Suprapubic skin (tissue), 4 donors: ENCODE results near the gene PRDX5. TPM values are rescaled to one million over a fixed set of nuclear protein-coding genes. Genes with fewer than 3 reads are reported as not detected.
"Not testable (repeated sequence)": the region's sequence is repeated elsewhere in the genome, so short reads cannot be mapped to it uniquely, and the experiment has no call there.

Experiments
- DNase-seq, 2 donors: peaks; one replicate each; pipeline ENCODE4 v3.0.0-alpha.2; 2019; ENCODE audit warnings: low spot score in 2 of 2
- H3K27ac ChIP-seq: fragments of 200-600 bp; sonication (generic); one replicate; pipeline ENCODE4 v1.5.1; 2019
- H3K27me3 ChIP-seq: fragments of 200-600 bp; sonication (generic); one replicate; pipeline ENCODE4 v1.5.1; 2019
- H3K36me3 ChIP-seq: fragments of 200-600 bp; sonication (generic); one replicate; pipeline ENCODE4 v1.5.1; 2019
- H3K4me1 ChIP-seq: fragments of 200-600 bp; sonication (generic); one replicate; pipeline ENCODE4 v1.5.1; 2019
- H3K4me3 ChIP-seq: fragments of 200-600 bp; sonication (generic); one replicate; pipeline ENCODE4 v1.5.1; 2019; ENCODE audit warnings: mild to moderate bottlenecking
- H3K9me3 ChIP-seq: fragments of 200-600 bp; sonication (generic); one replicate; pipeline ENCODE4 v1.5.1; 2019
- EP300 ChIP-seq: sonication (generic); formaldehyde crosslinking; IDR thresholded peaks from one replicate; pipeline ENCODE4 v1.6.1; 2017; ENCODE audit warnings: antibody characterized with exemption
- POLR2A ChIP-seq, 2 donors: fragments of 450-650 bp; IDR thresholded peaks; one replicate each; pipeline ENCODE4 v1.6.1; 2017; ENCODE audit warnings: antibody characterized with exemption in 2 of 2, mild to moderate bottlenecking in 2 of 2, moderate library complexity in 2 of 2
- POLR2AphosphoS5 ChIP-seq, 3 donors: sonication (generic); formaldehyde crosslinking; IDR thresholded peaks; one replicate each; pipeline ENCODE4 v1.6.1; 2017; ENCODE audit warnings: antibody characterized with exemption in 3 of 3
- WGBS: methylation state at CpG from one replicate; pipeline ENCODE4 v1.1.5; 2018; 5-methylcytosine and 5-hydroxymethylcytosine counted together
- total RNA-seq, 4 donors: library from RNA; depleted of rRNA; stranded (reverse); fragments of >200 nt; gene quantifications; one replicate each; pipeline ENCODE4 v1.1.0, GENCODE V29; 2016
- TF ChIP-seq, protein P1 (sequence below), 2 donors: fragments of 200-600 bp in 1 of 2; fragments of 450-650 bp in 1 of 2; sonication (generic) in 1 of 2; IDR thresholded peaks; one replicate each; pipeline ENCODE4 v1.5.1; 2016 to 2019; ENCODE audit warnings: antibody characterized with exemption in 2 of 2, mild to moderate bottlenecking in 1 of 2, moderate library complexity in 1 of 2

Gene PRDX5
- total RNA-seq, 4 donors from 2014 or later: 130 to 227 (median 187) TPM

DNA sequence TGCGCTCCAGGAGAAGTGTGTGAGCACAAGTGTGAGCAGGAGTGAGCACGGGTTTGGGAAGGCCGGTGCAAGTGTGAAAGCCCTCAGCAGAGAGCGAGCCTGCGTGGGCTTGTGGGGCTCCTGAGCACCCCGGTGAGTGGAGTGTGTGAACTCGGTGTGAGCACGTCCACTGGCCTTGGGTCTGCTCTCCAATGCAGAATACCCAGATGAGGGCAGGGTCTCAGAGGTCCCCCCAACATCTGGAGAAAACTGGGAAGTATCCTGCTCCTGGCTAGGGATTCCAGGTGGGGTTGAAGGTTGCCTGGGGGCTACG lies 11.4 kb upstream of the PRDX5 start:
- Histone ChIP-seq H3K9me3 (no peaks in the 10 kb centered on the region), H3K27ac (peak overlapping the region; percentile 96), H3K36me3 (no peaks in the 10 kb centered on the region), H3K27me3 (no peaks in the 10 kb centered on the region), H3K4me3 (peak overlapping the region; percentile 84), H3K4me1 (peaks cover 39% of the 10 kb centered on the region)
- TF ChIP-seq POLR2AphosphoS5 (IDR thresholded peaks at IDR 0.05) (no peak), POLR2A (IDR thresholded peaks at IDR 0.05) (no peak), EP300 (no peak)
- TF ChIP-seq, protein P1, sequence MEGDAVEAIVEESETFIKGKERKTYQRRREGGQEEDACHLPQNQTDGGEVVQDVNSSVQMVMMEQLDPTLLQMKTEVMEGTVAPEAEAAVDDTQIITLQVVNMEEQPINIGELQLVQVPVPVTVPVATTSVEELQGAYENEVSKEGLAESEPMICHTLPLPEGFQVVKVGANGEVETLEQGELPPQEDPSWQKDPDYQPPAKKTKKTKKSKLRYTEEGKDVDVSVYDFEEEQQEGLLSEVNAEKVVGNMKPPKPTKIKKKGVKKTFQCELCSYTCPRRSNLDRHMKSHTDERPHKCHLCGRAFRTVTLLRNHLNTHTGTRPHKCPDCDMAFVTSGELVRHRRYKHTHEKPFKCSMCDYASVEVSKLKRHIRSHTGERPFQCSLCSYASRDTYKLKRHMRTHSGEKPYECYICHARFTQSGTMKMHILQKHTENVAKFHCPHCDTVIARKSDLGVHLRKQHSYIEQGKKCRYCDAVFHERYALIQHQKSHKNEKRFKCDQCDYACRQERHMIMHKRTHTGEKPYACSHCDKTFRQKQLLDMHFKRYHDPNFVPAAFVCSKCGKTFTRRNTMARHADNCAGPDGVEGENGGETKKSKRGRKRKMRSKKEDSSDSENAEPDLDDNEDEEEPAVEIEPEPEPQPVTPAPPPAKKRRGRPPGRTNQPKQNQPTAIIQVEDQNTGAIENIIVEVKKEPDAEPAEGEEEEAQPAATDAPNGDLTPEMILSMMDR (IDR thresholded peaks at IDR 0.05): no peak
- 23% methylated on average over 6 of the region's 9 CpGs for WGBS
- DNase-seq: no peak

DNA sequence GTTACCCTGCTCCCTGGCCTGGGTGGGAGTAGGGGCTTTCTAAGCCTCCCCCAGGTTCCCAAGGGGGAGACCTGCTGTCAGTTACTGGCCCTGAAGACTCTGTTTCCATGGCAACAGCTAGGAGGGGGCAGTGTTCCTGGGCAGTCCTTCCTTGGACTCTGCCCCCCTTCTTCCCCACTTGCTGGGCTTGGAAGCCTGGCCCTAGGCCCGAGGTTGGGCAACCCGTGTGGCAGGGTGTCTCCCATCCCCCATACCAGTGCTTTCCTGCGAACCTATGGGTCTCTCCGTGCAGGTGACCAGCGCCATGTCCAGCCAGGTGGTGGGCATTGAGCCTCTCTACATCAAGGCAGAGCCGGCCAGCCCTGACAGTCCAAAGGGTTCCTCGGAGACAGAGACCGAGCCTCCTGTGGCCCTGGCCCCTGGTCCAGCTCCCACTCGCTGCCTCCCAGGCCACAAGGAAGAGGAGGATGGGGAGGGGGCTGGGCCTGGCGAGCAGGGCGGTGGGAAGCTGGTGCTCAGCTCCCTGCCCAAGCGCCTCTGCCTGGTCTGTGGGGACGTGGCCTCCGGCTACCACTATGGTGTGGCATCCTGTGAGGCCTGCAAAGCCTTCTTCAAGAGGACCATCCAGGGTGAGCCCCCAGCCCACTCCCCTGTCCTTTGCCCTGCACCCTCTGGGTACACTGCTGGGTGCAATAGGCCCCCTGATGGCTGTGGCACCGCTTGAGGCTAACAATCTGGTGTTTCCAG lies 10.9 kb upstream of the PRDX5 start:
- no peaks in the 10 kb centered on the region for H3K9me3 ChIP-seq
- no peaks in the 10 kb centered on the region for H3K36me3 ChIP-seq
- TF ChIP-seq, protein P1 (IDR thresholded peaks at IDR 0.05): no peak
- TF ChIP-seq EP300: no peak
- no peak for TF ChIP-seq POLR2AphosphoS5 (IDR thresholded peaks at IDR 0.05)
- no peak for TF ChIP-seq POLR2A (IDR thresholded peaks at IDR 0.05)
- no peak for DNase-seq
- peak overlapping the region; percentile 84 for H3K4me3 ChIP-seq
- peaks cover 40% of the 10 kb centered on the region for H3K4me1 ChIP-seq
- H3K27me3 ChIP-seq: no peaks in the 10 kb centered on the region
- peak overlapping the region; percentile 96 for H3K27ac ChIP-seq
- no CpG with 5 or more reads among the region's 15 CpGs for WGBS

DNA sequence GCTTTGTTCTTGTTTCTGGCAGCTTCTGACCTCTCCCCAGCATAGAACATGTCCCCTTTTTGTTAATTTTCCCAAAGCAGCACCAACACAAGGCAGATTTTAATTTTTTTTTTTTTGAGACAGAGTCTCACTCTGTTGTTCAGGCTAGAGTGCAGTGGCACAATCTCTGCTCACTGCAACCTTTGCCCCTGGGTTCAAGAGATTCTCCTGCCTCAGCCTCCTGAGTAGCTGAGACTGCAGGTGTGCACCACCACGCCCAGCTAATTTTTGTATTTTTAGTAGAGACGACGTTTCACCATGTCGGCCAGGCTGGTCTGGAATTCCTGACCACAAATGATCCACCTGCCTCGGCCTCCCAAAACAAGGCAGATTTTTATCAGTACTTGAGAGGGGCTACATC lies 10.1 kb upstream of the PRDX5 start:
- H3K27me3 ChIP-seq, H3K4me3 ChIP-seq, H3K9me3 ChIP-seq, H3K27ac ChIP-seq, H3K36me3 ChIP-seq, DNase-seq: not testable (repeated sequence)
- 88% methylated on average over 5 of the region's 5 CpGs for WGBS
- peaks cover 47% of the 10 kb centered on the region for H3K4me1 ChIP-seq

DNA sequence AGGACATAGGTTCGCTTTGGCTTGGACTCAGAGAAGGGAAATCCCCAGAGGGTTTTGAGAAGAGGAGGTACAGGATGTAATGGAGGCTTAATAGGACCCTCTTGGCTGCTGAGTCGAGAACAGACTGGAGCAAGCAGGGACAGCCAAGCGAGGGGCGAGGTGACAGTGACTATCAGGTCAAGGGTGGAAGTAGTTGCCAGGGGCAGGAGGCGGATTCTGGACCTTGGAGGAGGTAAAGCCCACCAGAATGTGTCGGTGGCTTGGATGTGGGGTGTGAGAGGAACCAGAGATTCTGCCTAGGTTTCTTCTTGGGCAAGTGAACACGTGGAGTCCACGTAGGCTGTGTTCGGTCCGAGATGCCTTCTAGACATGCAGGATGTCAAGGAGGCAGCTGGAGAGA lies 5.0 kb upstream of the PRDX5 start:
- 74% methylated on average over 10 of the region's 10 CpGs for WGBS
- H3K27ac ChIP-seq: peak overlapping the region; percentile 50
- no peaks in the 10 kb centered on the region for H3K9me3 ChIP-seq
- peaks cover 49% of the 10 kb centered on the region for H3K4me1 ChIP-seq
- H3K27me3 ChIP-seq: no peaks in the 10 kb centered on the region
- H3K4me3 ChIP-seq: no peak overlapping the region
- TF ChIP-seq, protein P1 (IDR thresholded peaks at IDR 0.05): no peak
- TF ChIP-seq POLR2A (IDR thresholded peaks at IDR 0.05) (no peak), POLR2AphosphoS5 (IDR thresholded peaks at IDR 0.05) (no peak), EP300 (no peak)
- DNase-seq: no peak
- H3K36me3 ChIP-seq: peaks cover 22% of the 10 kb centered on the region

DNA sequence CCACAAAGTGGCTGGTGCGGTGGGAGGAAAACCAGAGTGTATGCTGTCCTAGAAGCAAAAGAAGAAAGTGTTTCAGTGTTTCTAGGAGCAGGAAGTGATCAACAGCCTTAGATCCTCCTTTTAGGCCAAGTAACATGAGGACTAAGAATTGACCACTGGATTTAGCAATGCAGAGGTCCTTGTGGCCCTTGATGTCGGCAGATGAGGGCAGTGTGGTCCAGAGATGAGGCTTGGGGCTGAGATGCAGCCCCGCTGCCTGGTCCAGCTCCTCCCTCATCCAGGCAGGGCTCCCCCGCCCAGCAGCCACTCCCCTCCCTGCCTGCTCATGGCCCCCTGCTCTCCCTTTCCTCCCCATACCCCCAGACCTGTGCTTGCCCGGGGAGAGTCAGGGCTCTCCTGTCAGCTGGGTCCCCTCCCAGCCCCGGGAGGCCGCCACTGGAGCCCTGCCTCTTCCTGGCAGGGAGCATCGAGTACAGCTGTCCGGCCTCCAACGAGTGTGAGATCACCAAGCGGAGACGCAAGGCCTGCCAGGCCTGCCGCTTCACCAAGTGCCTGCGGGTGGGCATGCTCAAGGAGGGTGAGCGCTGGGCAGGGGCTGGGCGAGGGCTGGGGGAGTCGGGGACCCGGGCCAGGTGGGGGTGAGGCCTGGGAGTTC lies 4.3 kb upstream of the PRDX5 start:
- peak in 1 of 2 donors; percentile 85 for DNase-seq
- H3K4me1 ChIP-seq: peaks cover 52% of the 10 kb centered on the region
- H3K36me3 ChIP-seq: peaks cover 22% of the 10 kb centered on the region
- H3K9me3 ChIP-seq: no peaks in the 10 kb centered on the region
- H3K27ac ChIP-seq: peak overlapping the region; percentile 50
- H3K27me3 ChIP-seq: no peaks in the 10 kb centered on the region
- H3K4me3 ChIP-seq: no peak overlapping the region
- 21% methylated on average over 10 of the region's 18 CpGs for WGBS
- TF ChIP-seq, protein P1 (IDR thresholded peaks at IDR 0.05): no peak
- TF ChIP-seq POLR2A (IDR thresholded peaks at IDR 0.05) (no peak), POLR2AphosphoS5 (IDR thresholded peaks at IDR 0.05) (no peak), EP300 (no peak)
